Liver (tissue), 9 donors: ENCODE data around the gene STK40. TPM values are rescaled to one million over a fixed set of nuclear protein-coding genes. Genes with fewer than 3 reads are reported as not detected.

ENCODE experiments used
- DNase-seq: peaks from one replicate; pipeline ENCODE4 v3.0.0-alpha.2; 2017; ENCODE audit warnings: low spot score
- H3K27ac ChIP-seq, 2 donors: one replicate each; pipeline ENCODE4 v1.7.0; 2013; ENCODE audit warnings: inconsistent platforms in 2 of 2, low read length in 2 of 2, control low read depth in 1 of 2, low read depth in 1 of 2, mild to moderate bottlenecking in 1 of 2
- H3K27me3 ChIP-seq, 4 donors: one replicate each; pipeline versions ENCODE4 v1.6.1 to v1.7.0; 2013; ENCODE audit warnings: low read length in 3 of 4, inconsistent platforms in 1 of 4, mild to moderate bottlenecking in 1 of 4, moderate library complexity in 1 of 4; ENCODE audit not compliant: control insufficient read depth in 4 of 4, insufficient read depth in 4 of 4
- H3K36me3 ChIP-seq, 4 donors: one replicate each; pipeline versions ENCODE4 v1.6.1 to v1.7.0; 2013; ENCODE audit warnings: low read length in 3 of 4, mild to moderate bottlenecking in 3 of 4, low read depth in 1 of 4, moderate library complexity in 1 of 4; ENCODE audit not compliant: control insufficient read depth in 4 of 4, insufficient read depth in 3 of 4
- H3K4me1 ChIP-seq, 4 donors: one replicate each; pipeline versions ENCODE4 v1.6.1 to v1.7.0; 2013; ENCODE audit warnings: low read length in 3 of 4, mild to moderate bottlenecking in 3 of 4, moderate library complexity in 1 of 4; ENCODE audit not compliant: control insufficient read depth in 4 of 4, insufficient read depth in 4 of 4
- H3K4me3 ChIP-seq, 3 donors: one replicate each; pipeline versions ENCODE4 v1.6.1 to v1.7.0; 2013; ENCODE audit warnings: low read length in 3 of 3, control low read depth in 1 of 3, low read depth in 1 of 3, mild to moderate bottlenecking in 1 of 3
- H3K9ac ChIP-seq, 2 donors: one replicate each; pipeline ENCODE4 v1.7.0; 2013; ENCODE audit warnings: low read length in 2 of 2, mild to moderate bottlenecking in 2 of 2, moderate library complexity in 2 of 2, control low read depth in 1 of 2, low read depth in 1 of 2
- H3K9me3 ChIP-seq, 4 donors: one replicate each; pipeline versions ENCODE4 v1.6.1 to v1.7.0; 2013; ENCODE audit warnings: low read length in 3 of 4; ENCODE audit not compliant: control insufficient read depth in 4 of 4
- EGR1 ChIP-seq, 2 donors: IDR thresholded peaks; 2 replicates each; pipeline ENCODE4 v1.6.1; 2016 to 2018; ENCODE audit warnings: antibody characterized with exemption in 2 of 2, low read depth in 2 of 2
- FOXA1 ChIP-seq: IDR thresholded peaks from 2 replicates; pipeline ENCODE4 v1.6.1; 2016; ENCODE audit warnings: antibody characterized with exemption
- FOXA2 ChIP-seq: IDR thresholded peaks from 2 replicates; pipeline ENCODE4 v1.6.1; 2016; ENCODE audit warnings: antibody characterized with exemption
- GABPA ChIP-seq, 2 donors: IDR thresholded peaks in 1 of 2; conservative IDR thresholded peaks in 1 of 2; 2 replicates each; pipeline ENCODE4 v1.6.1; 2016; ENCODE audit warnings: antibody characterized with exemption in 2 of 2, mild to moderate bottlenecking in 1 of 2, moderate library complexity in 1 of 2
- HNF4A ChIP-seq, 2 donors: conservative IDR thresholded peaks; 2 replicates each; pipeline ENCODE4 v1.6.1; 2016; ENCODE audit warnings: antibody characterized with exemption in 2 of 2, mild to moderate bottlenecking in 2 of 2
- HNF4G ChIP-seq: IDR thresholded peaks from 2 replicates; pipeline ENCODE4 v1.6.1; 2016; ENCODE audit warnings: antibody characterized with exemption
- JUND ChIP-seq, 2 donors: IDR thresholded peaks; 2 replicates each; pipeline ENCODE4 v1.6.1; 2016; ENCODE audit warnings: antibody characterized with exemption in 2 of 2
- NR2F2 ChIP-seq: IDR thresholded peaks from 2 replicates; pipeline ENCODE4 v1.6.1; 2016; ENCODE audit warnings: antibody characterized with exemption
- RAD21 ChIP-seq, 2 donors: IDR thresholded peaks; 2 replicates each; pipeline ENCODE4 v1.6.1; 2016; ENCODE audit warnings: antibody characterized with exemption in 2 of 2, mild to moderate bottlenecking in 2 of 2
- RXRA ChIP-seq, 2 donors: IDR thresholded peaks; 2 replicates each; pipeline ENCODE4 v1.6.1; 2017 to 2018; ENCODE audit warnings: antibody characterized with exemption in 2 of 2, mild to moderate bottlenecking in 1 of 2
- SP1 ChIP-seq: IDR thresholded peaks from 2 replicates; pipeline ENCODE4 v1.6.1; 2018; ENCODE audit warnings: antibody characterized with exemption, mild to moderate bottlenecking
- TAF1 ChIP-seq: conservative IDR thresholded peaks from 2 replicates; pipeline ENCODE4 v1.6.1; 2016; ENCODE audit warnings: antibody characterized with exemption, mild to moderate bottlenecking
- YY1 ChIP-seq: IDR thresholded peaks from 2 replicates; pipeline ENCODE4 v1.6.1; 2016; ENCODE audit warnings: antibody characterized with exemption, mild to moderate bottlenecking
- WGBS: extraction: QIAGEN DNeasy Blood & Tissue Kit; methylation state at CpG from one replicate; pipeline ENCODE4 v1.1.7; 2013; 5-methylcytosine and 5-hydroxymethylcytosine counted together
- polyA plus RNA-seq, 2 donors: library from polyadenylated mRNA; stranded (reverse) in 1 of 2; unstranded in 1 of 2; fragments of 200-250 nt in 1 of 2; fragments of >200 nt in 1 of 2; fragmentation: Nextera tagmentation in 1 of 2; extraction: Ambion mirVana in 1 of 2; gene quantifications; one replicate each; pipeline versions ENCODE4 v1.2.1 to v1.2.3, GENCODE V29; 2013 to 2015
- total RNA-seq, 2 donors: library from RNA; depleted of rRNA; stranded (reverse); fragments of >200 nt; gene quantifications; one replicate each; pipeline ENCODE4 v1.2.3, GENCODE V29; 2014
- TF ChIP-seq, protein P1 (sequence below): IDR thresholded peaks from 2 replicates; pipeline ENCODE4 v1.6.1; 2016; ENCODE audit warnings: antibody characterized with exemption, mild to moderate bottlenecking
- TF ChIP-seq, protein P2 (sequence below): IDR thresholded peaks from 2 replicates; pipeline ENCODE4 v1.6.1; 2016; ENCODE audit warnings: antibody characterized with exemption
- TF ChIP-seq, protein P3 (sequence below): IDR thresholded peaks from 2 replicates; pipeline ENCODE4 v1.6.1; 2016; ENCODE audit warnings: antibody characterized with exemption
- TF ChIP-seq, protein P4 (sequence below): IDR thresholded peaks from 2 replicates; pipeline ENCODE4 v1.6.1; 2016; ENCODE audit warnings: antibody characterized with exemption
- TF ChIP-seq, protein P5 (sequence below): fragments of 150-350 bp; IDR thresholded peaks from 2 replicates; pipeline ENCODE4 v1.5.1; 2017; ENCODE audit warnings: improper control_type of control experiment, low read depth, low read length; ENCODE audit not compliant: missing input control
- donor health status: healthy.
- donor health status: healthy.
- donor health status: healthy.
- donor health status: healthy.
- donor health status: healthy.

STK40 gene
- total and polyA plus RNA-seq, 4 donors, result 13.0 to 26.8 (median 21.9) TPM

DNA sequence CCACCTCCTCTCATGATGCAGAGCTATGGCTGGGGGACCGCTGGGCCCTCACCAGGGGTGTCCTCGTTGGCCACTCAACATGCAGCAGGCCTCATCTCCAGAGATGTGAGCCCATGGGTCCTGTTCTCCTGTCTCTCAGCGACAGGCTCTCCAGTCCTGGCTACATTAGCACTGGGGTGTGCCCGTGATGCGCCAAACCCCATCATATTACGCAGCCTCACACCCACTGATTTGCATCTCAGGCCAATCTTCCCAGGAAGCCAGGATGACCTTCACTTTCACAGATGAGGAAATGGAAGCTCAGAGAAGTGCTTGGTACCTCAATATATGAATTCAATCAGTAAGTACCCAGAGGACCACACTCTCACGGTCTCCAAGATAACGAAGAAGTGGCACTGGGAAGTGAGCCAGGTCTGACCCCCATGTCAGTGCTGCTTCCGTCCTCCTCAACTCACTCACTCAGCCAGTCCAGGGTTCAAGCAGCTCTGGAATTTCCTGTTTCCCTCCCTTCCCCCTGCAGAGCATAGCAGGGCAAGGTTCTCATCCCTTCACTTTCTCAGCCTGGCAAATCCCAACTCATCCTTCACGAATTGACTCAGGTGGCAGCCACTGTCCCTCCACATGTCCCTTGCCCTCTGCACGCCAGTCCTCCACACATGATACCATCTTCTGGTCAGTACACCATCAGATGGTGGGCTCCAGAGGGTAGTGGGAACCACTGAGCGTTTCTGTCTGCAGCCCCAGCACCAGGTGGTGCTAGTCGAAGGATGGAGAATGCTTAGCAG is 33.4 kb downstream of the STK40 start (continued):
- TF ChIP-seq, protein P1, sequence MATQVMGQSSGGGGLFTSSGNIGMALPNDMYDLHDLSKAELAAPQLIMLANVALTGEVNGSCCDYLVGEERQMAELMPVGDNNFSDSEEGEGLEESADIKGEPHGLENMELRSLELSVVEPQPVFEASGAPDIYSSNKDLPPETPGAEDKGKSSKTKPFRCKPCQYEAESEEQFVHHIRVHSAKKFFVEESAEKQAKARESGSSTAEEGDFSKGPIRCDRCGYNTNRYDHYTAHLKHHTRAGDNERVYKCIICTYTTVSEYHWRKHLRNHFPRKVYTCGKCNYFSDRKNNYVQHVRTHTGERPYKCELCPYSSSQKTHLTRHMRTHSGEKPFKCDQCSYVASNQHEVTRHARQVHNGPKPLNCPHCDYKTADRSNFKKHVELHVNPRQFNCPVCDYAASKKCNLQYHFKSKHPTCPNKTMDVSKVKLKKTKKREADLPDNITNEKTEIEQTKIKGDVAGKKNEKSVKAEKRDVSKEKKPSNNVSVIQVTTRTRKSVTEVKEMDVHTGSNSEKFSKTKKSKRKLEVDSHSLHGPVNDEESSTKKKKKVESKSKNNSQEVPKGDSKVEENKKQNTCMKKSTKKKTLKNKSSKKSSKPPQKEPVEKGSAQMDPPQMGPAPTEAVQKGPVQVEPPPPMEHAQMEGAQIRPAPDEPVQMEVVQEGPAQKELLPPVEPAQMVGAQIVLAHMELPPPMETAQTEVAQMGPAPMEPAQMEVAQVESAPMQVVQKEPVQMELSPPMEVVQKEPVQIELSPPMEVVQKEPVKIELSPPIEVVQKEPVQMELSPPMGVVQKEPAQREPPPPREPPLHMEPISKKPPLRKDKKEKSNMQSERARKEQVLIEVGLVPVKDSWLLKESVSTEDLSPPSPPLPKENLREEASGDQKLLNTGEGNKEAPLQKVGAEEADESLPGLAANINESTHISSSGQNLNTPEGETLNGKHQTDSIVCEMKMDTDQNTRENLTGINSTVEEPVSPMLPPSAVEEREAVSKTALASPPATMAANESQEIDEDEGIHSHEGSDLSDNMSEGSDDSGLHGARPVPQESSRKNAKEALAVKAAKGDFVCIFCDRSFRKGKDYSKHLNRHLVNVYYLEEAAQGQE, result no peak
- no peak for TF ChIP-seq HNF4G
- TF ChIP-seq, protein P2, sequence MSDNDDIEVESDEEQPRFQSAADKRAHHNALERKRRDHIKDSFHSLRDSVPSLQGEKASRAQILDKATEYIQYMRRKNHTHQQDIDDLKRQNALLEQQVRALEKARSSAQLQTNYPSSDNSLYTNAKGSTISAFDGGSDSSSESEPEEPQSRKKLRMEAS, result no peak
- TF ChIP-seq RXRA (IDR thresholded peaks at IDR 0.05), result no peak
- no peak for TF ChIP-seq RAD21 (IDR thresholded peaks at IDR 0.05)
- no peak for TF ChIP-seq TAF1

DNA sequence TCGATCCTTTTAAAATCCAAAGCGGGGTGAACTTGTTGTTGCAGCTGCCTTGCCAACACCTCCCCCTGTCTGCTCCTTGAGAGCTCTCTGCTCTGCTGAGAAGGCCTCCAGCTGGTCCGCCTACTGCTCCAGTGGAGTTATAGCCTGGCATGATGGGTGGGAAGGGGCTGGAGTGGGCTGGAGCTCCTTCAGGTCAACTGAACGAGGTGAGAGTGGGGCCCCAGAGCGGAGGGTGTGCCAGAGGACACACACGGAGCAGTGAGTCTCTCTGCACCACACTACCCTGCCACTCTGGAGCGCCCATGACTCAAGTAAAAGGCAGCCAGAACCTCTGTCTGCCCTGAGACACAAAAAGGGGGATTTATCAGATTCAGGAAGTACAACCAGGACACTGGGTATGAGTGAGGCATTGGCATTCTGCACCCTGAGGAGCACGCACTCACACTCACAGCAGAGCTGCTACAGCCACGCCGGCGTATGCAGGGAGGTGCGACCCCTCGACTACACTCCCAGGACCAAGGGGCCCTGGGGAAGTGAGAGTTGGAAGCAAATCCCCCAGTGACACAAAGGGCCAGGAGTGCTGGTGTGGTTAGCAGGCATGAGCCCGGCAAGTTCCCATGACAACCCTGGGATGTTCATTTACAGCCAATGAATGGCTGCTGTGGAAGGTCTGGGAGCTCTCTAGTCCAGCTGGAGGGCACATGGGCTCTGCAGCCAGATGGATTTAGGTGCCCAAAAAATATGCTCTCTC is 34.3 kb downstream of the STK40 start:
- Histone ChIP-seq H3K4me3 (no peak overlapping the region), H3K27ac (peak overlapping the region in 1 of 2 donors; percentile 26), H3K27me3 (no peaks in the 10 kb centered on the region), H3K4me1 (no peaks in the 10 kb centered on the region), H3K9me3 (no peaks in the 10 kb centered on the region), H3K9ac (no peak overlapping the region), H3K36me3 (peaks cover 18 to 69% (median 36%) of the 10 kb centered on the region in 4 donors)
- 84% methylated on average over 14 of the region's 14 CpGs for WGBS
- DNase-seq, result no peak
- TF ChIP-seq SP1 (no peak), RAD21 (IDR thresholded peaks at IDR 0.05) (no peak), EGR1 (IDR thresholded peaks at IDR 0.05; ENCODE audit: low read depth in 2 of 2) (no peak), TAF1 (no peak), FOXA1 (no peak), GABPA (IDR thresholded peaks at IDR 0.05 in 1 of 2, conservative IDR thresholded peaks at IDR 0.05 in 1 of 2) (no peak), HNF4A (conservative IDR thresholded peaks at IDR 0.05) (no peak), JUND (IDR thresholded peaks at IDR 0.05) (no peak), RXRA (IDR thresholded peaks at IDR 0.05) (no peak), NR2F2 (no peak), FOXA2 (no peak), HNF4G (no peak), YY1 (no peak)
- TF ChIP-seq, protein P1, result no peak
- TF ChIP-seq, protein P3, sequence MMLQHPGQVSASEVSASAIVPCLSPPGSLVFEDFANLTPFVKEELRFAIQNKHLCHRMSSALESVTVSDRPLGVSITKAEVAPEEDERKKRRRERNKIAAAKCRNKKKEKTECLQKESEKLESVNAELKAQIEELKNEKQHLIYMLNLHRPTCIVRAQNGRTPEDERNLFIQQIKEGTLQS, result no peak
- TF ChIP-seq, protein P4, sequence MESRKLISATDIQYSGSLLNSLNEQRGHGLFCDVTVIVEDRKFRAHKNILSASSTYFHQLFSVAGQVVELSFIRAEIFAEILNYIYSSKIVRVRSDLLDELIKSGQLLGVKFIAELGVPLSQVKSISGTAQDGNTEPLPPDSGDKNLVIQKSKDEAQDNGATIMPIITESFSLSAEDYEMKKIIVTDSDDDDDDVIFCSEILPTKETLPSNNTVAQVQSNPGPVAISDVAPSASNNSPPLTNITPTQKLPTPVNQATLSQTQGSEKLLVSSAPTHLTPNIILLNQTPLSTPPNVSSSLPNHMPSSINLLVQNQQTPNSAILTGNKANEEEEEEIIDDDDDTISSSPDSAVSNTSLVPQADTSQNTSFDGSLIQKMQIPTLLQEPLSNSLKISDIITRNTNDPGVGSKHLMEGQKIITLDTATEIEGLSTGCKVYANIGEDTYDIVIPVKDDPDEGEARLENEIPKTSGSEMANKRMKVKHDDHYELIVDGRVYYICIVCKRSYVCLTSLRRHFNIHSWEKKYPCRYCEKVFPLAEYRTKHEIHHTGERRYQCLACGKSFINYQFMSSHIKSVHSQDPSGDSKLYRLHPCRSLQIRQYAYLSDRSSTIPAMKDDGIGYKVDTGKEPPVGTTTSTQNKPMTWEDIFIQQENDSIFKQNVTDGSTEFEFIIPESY, result no peak
- TF ChIP-seq, protein P5, sequence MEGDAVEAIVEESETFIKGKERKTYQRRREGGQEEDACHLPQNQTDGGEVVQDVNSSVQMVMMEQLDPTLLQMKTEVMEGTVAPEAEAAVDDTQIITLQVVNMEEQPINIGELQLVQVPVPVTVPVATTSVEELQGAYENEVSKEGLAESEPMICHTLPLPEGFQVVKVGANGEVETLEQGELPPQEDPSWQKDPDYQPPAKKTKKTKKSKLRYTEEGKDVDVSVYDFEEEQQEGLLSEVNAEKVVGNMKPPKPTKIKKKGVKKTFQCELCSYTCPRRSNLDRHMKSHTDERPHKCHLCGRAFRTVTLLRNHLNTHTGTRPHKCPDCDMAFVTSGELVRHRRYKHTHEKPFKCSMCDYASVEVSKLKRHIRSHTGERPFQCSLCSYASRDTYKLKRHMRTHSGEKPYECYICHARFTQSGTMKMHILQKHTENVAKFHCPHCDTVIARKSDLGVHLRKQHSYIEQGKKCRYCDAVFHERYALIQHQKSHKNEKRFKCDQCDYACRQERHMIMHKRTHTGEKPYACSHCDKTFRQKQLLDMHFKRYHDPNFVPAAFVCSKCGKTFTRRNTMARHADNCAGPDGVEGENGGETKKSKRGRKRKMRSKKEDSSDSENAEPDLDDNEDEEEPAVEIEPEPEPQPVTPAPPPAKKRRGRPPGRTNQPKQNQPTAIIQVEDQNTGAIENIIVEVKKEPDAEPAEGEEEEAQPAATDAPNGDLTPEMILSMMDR, result no peak
- TF ChIP-seq, protein P2, result no peak
